MM.1S (cell line): Measurements from ENCODE around the gene BPIFB2.

Experiments
- CTCF ChIP-seq: fragments of 300-600 bp; sonication (generic); IDR thresholded peaks from 2 replicates; pipeline ENCODE4 v1.5.1; 2016; ENCODE audit warnings: antibody characterized with exemption, low read length, mixed read lengths
- EZH2 ChIP-seq: fragments of 300-600 bp; sonication (generic); optimal IDR thresholded peaks from 2 replicates; pipeline ENCODE3; 2017; ENCODE audit warnings: low read depth, mild to moderate bottlenecking, antibody characterized with exemption, low read length, mixed read lengths
- EZH2phosphoT487 ChIP-seq: fragments of 300-600 bp; sonication (generic); IDR thresholded peaks from 2 replicates; pipeline ENCODE4 v1.6.1; 2018; ENCODE audit warnings: antibody characterized with exemption, low read length

GRCh38 chr20:33063271-33063670 lies 55.8 kb downstream of the BPIFB2 start:
- no peak for TF ChIP-seq CTCF
- TF ChIP-seq EZH2, result no peak
- no peak for TF ChIP-seq EZH2phosphoT487
